B cell (primary cell): Measurements from ENCODE around the gene SLC7A5.

ENCODE experiments used
- CTCF ChIP-seq: fragments of 200-600 bp; IDR thresholded peaks from one replicate; pipeline ENCODE4 v1.8.0; 2022; ENCODE audit warnings: antibody characterized with exemption, mild to moderate bottlenecking
- EZH2 ChIP-seq: IDR thresholded peaks from 2 replicates; pipeline ENCODE4 v1.6.1; 2012; ENCODE audit warnings: borderline replicate concordance, low read depth, mild to moderate bottlenecking, moderate library complexity, low read length; ENCODE audit not compliant: insufficient read depth, poor library complexity, severe bottlenecking

- TF ChIP-seq EZH2 (no peak), CTCF (no peak)
These were observed 45.0 kb downstream of the SLC7A5 start for GRCh38 chr16:87824016-87824990.
